ENCODE measurements around the gene SERAC1.

DNA sequence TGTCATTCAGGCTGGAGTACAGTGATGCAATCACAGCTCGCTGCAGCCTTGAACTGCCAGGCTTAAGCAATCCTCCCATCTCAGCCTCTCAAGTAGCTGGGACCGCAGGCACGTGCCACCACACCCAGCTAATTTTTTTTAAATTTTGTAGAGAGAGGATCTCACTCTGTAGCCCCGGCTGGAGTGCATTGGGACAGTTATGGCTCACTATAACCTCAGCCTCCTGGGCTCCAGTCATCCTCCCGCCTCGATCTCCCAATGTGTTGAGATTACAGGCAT lies 86.5 kb downstream of the SERAC1 start:
- no peak for TF ChIP-seq POLR2A (IDR thresholded peaks at IDR 0.05)
- TF ChIP-seq, protein P1, sequence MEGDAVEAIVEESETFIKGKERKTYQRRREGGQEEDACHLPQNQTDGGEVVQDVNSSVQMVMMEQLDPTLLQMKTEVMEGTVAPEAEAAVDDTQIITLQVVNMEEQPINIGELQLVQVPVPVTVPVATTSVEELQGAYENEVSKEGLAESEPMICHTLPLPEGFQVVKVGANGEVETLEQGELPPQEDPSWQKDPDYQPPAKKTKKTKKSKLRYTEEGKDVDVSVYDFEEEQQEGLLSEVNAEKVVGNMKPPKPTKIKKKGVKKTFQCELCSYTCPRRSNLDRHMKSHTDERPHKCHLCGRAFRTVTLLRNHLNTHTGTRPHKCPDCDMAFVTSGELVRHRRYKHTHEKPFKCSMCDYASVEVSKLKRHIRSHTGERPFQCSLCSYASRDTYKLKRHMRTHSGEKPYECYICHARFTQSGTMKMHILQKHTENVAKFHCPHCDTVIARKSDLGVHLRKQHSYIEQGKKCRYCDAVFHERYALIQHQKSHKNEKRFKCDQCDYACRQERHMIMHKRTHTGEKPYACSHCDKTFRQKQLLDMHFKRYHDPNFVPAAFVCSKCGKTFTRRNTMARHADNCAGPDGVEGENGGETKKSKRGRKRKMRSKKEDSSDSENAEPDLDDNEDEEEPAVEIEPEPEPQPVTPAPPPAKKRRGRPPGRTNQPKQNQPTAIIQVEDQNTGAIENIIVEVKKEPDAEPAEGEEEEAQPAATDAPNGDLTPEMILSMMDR (IDR thresholded peaks at IDR 0.05) = no peak
